GM21515 (cell line): ENCODE data around the gene SIRT5.

Experiments
- ATAC-seq: cut with Tn5 transposase; IDR thresholded peaks from one replicate; pipeline ENCODE4 v1.9.1; 2021; ENCODE audit not compliant: unreplicated experiment

Gene SIRT5

GRCh38 chr6:13574571-13575376 lies at the start of gene SIRT5:
SIRT5 (plus strand) TSS chr6:13574601; CDS start chr6:13584111, 9,510 bp downstream.
- ATAC-seq: peak; percentile 56

GRCh38 chr6:13524801-13525508 lies 49.4 kb upstream of the SIRT5 start:
- ATAC-seq: no peak

GRCh38 chr6:13526357-13526726 lies 48.1 kb upstream of the SIRT5 start:
- no peak for ATAC-seq

GRCh38 chr6:13526727-13527670 lies 47.4 kb upstream of the SIRT5 start:
- peak; percentile 82 for ATAC-seq

- ATAC-seq: no peak
These were observed 46.7 kb upstream of the SIRT5 start for GRCh38 chr6:13527671-13528056.

- ATAC-seq: no peak
These were observed 46.2 kb upstream of the SIRT5 start for GRCh38 chr6:13528232-13528631.

GRCh38 chr6:13528777-13529343 lies 45.5 kb upstream of the SIRT5 start:
- ATAC-seq: no peak

- ATAC-seq: no peak
These were observed 42.4 kb upstream of the SIRT5 start for GRCh38 chr6:13531956-13532355.

- ATAC-seq: no peak
These were observed 39.9 kb upstream of the SIRT5 start for GRCh38 chr6:13534536-13534935.

- ATAC-seq: no peak
These were observed 39.1 kb upstream of the SIRT5 start for GRCh38 chr6:13535306-13535705.

- ATAC-seq: no peak
These were observed 37.4 kb upstream of the SIRT5 start for GRCh38 chr6:13536796-13537526.

- ATAC-seq: no peak
These were observed 36.9 kb upstream of the SIRT5 start for GRCh38 chr6:13537527-13537897.

GRCh38 chr6:13538084-13538483 lies 36.3 kb upstream of the SIRT5 start:
- no peak for ATAC-seq

- no peak for ATAC-seq
These were observed 35.8 kb upstream of the SIRT5 start for GRCh38 chr6:13538600-13538999.

- ATAC-seq: no peak
These were observed 34.8 kb upstream of the SIRT5 start for GRCh38 chr6:13539572-13539971.

GRCh38 chr6:13541496-13541895 lies 32.9 kb upstream of the SIRT5 start:
- no peak for ATAC-seq

- ATAC-seq: no peak
These were observed 29.8 kb upstream of the SIRT5 start for GRCh38 chr6:13544454-13545186.

GRCh38 chr6:13545885-13546284 lies 28.5 kb upstream of the SIRT5 start:
- no peak for ATAC-seq

- ATAC-seq: no peak
These were observed 25.7 kb upstream of the SIRT5 start for GRCh38 chr6:13548500-13549210.
